Activated CD8-positive, alpha-beta T cell treated with anti-CD3 and anti-CD28 coated beads for 36 hours (primary cell): ENCODE measurements around the gene COX19. TPM values are rescaled to one million over a fixed set of nuclear protein-coding genes. Genes with fewer than 3 reads are reported as not detected.

ENCODE experiments used
- ATAC-seq: fragments of 200-7000 bp; cut with Tn5 transposase; one replicate; pipeline ENCODE4 v1.10.0; 2021; ENCODE audit warnings: mild to moderate bottlenecking, moderate library complexity
- CTCF ChIA-PET: fragments of 350-600 bp; sonication (Branson Sonifier 250); formaldehyde crosslinking; loops from one replicate; lab custom pipeline; 2021; ENCODE audit warnings: antibody characterized with exemption; lab: Charles Lee
- POLR2A ChIA-PET: fragments of 350-600 bp; sonication (Branson Sonifier 250); formaldehyde crosslinking; loops from one replicate; lab custom pipeline; 2021; ENCODE audit warnings: antibody characterized with exemption; lab: Charles Lee
- DNase-seq: peaks from one replicate; pipeline ENCODE4 v3.0.0-alpha.2; 2020
- H3K27ac Mint-ChIP-seq: one replicate; pipeline ENCODE4 v1.8.0; 2021; ENCODE audit warnings: mild to moderate bottlenecking, mixed read lengths
- H3K27me3 Mint-ChIP-seq: one replicate; pipeline ENCODE4 v1.8.0; 2021; ENCODE audit warnings: mixed read lengths
- H3K36me3 Mint-ChIP-seq: one replicate; pipeline ENCODE4 v1.8.0; 2021; ENCODE audit warnings: low read depth, mixed read lengths
- H3K4me1 Mint-ChIP-seq: one replicate; pipeline ENCODE4 v1.8.0; 2021; ENCODE audit warnings: low read depth, mixed read lengths
- H3K4me3 Mint-ChIP-seq: one replicate; pipeline ENCODE4 v1.8.0; 2021; ENCODE audit warnings: mild to moderate bottlenecking, moderate library complexity, mixed read lengths
- H3K9me3 Mint-ChIP-seq: one replicate; pipeline ENCODE4 v1.8.0; 2021; ENCODE audit warnings: mixed read lengths
- intact Hi-C: fragments of 100-400 bp; cut with micrococcal nuclease; formaldehyde crosslinking; loops from one replicate; pipeline ENCODE4 v1.10.0; 2022
- total RNA-seq, 2 experiments: library from RNA; stranded (reverse); gene quantifications; one replicate each; pipeline ENCODE4 v1.2.3, GENCODE V29; 2021
- TF ChIP-seq, protein P1 (sequence below): fragments of 200-600 bp; IDR thresholded peaks from one replicate; pipeline ENCODE4 v1.8.0; 2022; ENCODE audit warnings: antibody characterized with exemption, mild to moderate bottlenecking

Gene COX19
- total RNA-seq, 2 experiments from 2014 or later = 15.5 to 18.0 TPM

DNA sequence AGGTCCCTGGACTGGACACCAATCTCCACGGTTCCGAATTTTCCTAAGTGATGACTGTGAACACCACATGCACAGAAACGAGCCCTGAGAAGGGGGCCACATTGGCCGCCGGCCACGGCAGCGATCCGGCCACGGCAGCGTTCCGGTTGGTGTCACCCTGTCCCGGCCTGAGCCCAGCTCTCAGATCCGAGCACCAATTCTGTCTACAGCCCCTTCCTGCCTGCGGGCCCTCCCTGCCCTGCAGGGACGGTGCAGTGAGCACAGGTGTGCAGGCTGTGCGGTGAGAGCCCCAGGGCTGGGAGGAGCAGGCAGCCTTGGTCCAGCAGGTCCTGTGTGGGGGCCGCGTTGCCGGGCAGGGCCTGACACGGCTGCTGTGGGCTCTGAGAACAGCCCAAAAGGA, 39.3 kb upstream of the COX19 start:
- TF ChIP-seq, protein P1, sequence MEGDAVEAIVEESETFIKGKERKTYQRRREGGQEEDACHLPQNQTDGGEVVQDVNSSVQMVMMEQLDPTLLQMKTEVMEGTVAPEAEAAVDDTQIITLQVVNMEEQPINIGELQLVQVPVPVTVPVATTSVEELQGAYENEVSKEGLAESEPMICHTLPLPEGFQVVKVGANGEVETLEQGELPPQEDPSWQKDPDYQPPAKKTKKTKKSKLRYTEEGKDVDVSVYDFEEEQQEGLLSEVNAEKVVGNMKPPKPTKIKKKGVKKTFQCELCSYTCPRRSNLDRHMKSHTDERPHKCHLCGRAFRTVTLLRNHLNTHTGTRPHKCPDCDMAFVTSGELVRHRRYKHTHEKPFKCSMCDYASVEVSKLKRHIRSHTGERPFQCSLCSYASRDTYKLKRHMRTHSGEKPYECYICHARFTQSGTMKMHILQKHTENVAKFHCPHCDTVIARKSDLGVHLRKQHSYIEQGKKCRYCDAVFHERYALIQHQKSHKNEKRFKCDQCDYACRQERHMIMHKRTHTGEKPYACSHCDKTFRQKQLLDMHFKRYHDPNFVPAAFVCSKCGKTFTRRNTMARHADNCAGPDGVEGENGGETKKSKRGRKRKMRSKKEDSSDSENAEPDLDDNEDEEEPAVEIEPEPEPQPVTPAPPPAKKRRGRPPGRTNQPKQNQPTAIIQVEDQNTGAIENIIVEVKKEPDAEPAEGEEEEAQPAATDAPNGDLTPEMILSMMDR = no peak
- no peak overlapping the region for H3K4me3 Mint-ChIP-seq
- POLR2A ChIA-PET = no interaction called here

DNA sequence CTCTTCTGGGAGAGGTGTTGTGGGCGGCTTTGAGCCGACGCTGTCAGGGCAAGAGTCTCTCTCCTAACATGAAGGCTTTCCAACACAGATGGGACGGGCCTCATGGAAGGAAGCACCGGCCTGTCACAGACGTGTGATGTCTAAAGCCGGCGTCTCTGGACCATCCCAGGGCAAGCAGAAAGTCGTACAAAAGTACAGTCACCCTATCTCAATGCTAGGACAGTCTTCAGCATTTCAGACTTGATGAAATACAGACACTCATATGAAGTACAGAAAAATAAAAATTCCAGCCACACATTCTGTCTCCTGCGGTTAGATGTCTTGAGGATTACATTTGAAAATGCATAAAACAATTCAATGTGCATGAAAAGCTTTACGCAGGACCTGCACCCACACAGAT, 38.2 kb upstream of the COX19 start:
- intact Hi-C loops = no loop called here
- ChIA-PET CTCF (interaction anchor here (1.0 kb wide), 1 partner anchor 31 kb away, joined by 3 read pairs; no protein-coding TSS in a partner anchor), POLR2A (no interaction called here)
- TF ChIP-seq, protein P1 = no peak
- ATAC-seq (no peak), DNase-seq (no peak)
- no peaks in the 10 kb centered on the region for H3K9me3 Mint-ChIP-seq
- H3K4me1 Mint-ChIP-seq = peaks cover 17% of the 10 kb centered on the region
- no peak overlapping the region for H3K27ac Mint-ChIP-seq
- no peak overlapping the region for H3K4me3 Mint-ChIP-seq
- H3K27me3 Mint-ChIP-seq = no peaks in the 10 kb centered on the region
- H3K36me3 Mint-ChIP-seq = peaks cover 4% of the 10 kb centered on the region

More for the DNA sequence above, 39.3 kb upstream of the COX19 start:
- H3K9me3 Mint-ChIP-seq = no peaks in the 10 kb centered on the region
- H3K27me3 Mint-ChIP-seq = no peaks in the 10 kb centered on the region
- intact Hi-C loops = no loop called here
- CTCF ChIA-PET = interaction anchor here (1.0 kb wide), 1 partner anchor 30 kb away, joined by 3 read pairs; no protein-coding TSS in a partner anchor
- DNase-seq (no peak), ATAC-seq (no peak)
- H3K36me3 Mint-ChIP-seq = peaks cover 1% of the 10 kb centered on the region
- H3K27ac Mint-ChIP-seq = no peak overlapping the region
- peaks cover 17% of the 10 kb centered on the region for H3K4me1 Mint-ChIP-seq

DNA sequence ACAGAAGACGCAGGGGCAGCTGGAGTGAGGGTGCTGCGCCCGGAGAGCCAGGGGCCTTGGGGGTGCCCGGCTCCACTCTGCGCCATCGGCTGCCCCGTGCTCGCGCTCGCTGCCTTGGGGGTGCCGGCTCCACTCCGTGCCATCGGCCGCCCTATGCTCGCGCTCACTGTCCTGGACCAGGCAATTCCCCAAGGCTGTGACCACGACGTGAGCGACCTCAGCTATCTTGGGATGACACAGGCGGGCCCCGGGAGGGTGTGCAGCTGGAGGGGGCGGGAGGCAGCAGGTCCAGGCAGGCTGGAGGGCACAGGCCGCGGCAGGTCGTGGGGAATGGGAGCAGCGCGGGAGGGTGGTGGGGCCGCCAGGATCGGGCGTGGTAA, 37.4 kb upstream of the COX19 start:
- ChIA-PET CTCF (interaction anchor here (2.0 kb wide), 1 partner anchor 20 kb away, joined by 11 read pairs; no protein-coding TSS in a partner anchor), POLR2A (no interaction called here)
- Mint-ChIP-seq H3K36me3 (peaks cover 6% of the 10 kb centered on the region), H3K4me1 (peaks cover 12% of the 10 kb centered on the region), H3K27me3 (no peaks in the 10 kb centered on the region), H3K9me3 (no peaks in the 10 kb centered on the region), H3K4me3 (no peak overlapping the region), H3K27ac (no peak overlapping the region)
- DNase-seq (no peak), ATAC-seq (no peak)
- TF ChIP-seq, protein P1 = no peak
- intact Hi-C loops = no loop called here

DNA sequence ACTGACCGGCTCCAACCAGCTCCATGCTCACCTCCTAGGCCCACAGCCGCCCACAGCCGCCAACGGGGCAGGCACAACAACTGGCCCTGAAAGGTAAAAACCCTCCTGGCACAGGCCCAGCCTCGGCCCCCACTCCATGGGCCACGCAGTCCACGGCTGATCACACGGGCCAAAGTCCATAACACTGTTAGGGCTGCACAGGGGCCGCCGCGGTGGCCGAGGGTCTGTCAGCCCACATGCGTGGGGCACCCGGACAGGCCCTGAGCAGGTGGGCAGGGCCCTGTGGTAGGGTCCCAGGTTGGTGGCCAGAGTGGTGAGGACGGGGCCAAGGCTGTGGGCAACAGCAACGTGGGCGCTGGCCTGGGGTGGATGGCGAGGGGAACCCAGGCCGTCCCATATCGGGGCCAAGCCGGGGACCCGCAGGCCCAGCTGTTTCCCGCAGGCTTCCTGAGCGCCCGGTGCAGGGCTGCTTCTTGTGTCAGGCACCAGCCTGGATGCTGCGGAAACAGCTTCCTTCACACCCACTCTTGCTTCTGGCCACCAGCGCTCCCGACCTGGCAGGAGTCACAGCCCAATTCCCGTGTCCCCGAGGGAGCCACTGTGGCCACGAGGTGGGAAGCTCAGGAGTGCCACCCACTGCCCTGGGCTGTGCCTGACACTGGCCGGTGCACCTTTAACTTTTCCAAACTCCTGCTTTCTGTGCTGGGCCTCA, 36.8 kb upstream of the COX19 start:
- no peaks in the 10 kb centered on the region for H3K9me3 Mint-ChIP-seq

More for the DNA sequence above, 36.8 kb upstream of the COX19 start:
- Mint-ChIP-seq H3K4me1 (peaks cover 12% of the 10 kb centered on the region), H3K36me3 (peaks cover 6% of the 10 kb centered on the region), H3K4me3 (no peak overlapping the region), H3K27ac (no peak overlapping the region), H3K27me3 (no peaks in the 10 kb centered on the region)
- intact Hi-C loops = no loop called here
- POLR2A ChIA-PET = no interaction called here
- CTCF ChIA-PET = interaction anchor here (2.0 kb wide), 1 partner anchor 19 kb away, joined by 11 read pairs; no protein-coding TSS in a partner anchor
- TF ChIP-seq, protein P1 = no peak
- ATAC-seq = peak; percentile 15
- DNase-seq = no peak
